GM19193 (cell line): Measurements from ENCODE around the gene MST1R.

ENCODE experiments used
- POLR2A ChIP-seq: IDR thresholded peaks from 4 replicates; pipeline ENCODE4 v1.6.1; 2011; ENCODE audit not compliant: insufficient read depth, insufficient read length; ENCODE audit errors: extremely low read depth

MST1R gene

DNA sequence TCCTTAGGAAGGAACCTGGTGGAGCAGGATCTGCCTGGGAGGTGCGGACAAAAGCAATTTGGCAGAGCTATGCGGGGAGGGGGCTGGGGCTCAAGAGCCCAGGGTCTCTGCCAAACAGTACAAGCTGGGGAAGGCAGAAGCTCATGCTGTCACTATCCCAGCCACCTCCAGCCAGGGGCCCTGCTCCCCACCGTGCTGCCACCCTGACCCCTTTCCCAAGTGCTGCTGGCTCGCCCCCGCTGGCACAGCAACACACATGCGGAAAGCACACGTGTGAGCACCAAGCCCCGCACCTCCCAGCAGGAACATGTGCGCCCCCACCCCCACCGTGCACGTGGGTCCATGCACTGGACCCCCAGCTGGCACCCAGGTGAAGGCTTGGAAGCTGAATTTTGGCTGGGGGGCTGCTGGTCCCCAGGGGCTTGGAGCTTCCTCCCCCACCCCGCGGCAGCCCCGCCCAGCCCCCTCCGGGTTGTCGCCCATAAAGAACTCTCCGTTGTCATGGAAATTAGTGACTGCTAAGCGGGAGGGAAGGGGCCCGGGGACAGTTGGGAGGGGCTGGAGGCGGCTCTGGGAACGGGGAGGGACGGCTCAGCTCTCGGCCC lies 34.7 kb downstream of the MST1R start:
- TF ChIP-seq POLR2A = no peak

DNA sequence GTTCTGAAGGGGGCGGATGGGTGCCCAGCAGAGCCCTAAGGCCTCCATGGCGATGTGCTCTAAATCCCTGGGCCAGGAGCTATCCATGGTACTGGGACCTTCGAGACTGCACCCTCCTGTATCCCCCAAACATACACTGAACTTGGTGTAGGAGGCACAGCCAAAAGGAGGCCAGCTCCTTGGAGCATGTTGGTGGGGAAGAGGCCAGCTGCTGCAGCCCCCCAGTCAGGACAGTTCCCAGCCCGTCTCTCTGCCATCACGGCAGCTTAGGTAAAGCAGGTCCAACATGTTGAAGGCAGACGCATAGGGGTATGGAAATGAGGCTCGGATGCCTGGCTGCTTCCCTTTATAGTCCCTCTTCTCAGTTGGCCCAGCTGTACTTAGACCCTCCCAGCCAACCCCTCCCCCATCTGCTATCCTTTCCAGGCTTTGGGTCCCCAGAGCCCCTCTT lies 35.8 kb downstream of the MST1R start:
- no peak for TF ChIP-seq POLR2A

DNA sequence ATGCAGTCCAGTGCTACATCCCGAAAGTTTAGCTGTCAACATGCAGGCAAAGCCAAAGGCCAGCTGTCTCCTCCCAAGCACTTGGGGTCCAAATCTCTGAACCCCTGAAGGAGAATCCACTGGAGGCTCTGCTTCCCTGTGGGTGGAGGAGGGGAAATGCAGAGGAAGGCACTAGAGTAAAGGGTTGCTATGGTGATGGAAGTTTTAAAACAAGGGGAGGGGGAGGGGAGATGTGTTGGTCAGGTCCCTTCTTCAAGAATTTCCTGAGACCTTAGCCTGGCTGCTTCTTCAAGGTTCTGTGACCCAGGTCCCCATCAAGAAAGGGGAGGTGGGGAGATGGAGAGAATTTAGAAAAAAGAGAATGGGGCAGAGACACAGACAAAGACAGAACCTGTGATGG lies 36.3 kb downstream of the MST1R start:
- TF ChIP-seq POLR2A = no peak

DNA sequence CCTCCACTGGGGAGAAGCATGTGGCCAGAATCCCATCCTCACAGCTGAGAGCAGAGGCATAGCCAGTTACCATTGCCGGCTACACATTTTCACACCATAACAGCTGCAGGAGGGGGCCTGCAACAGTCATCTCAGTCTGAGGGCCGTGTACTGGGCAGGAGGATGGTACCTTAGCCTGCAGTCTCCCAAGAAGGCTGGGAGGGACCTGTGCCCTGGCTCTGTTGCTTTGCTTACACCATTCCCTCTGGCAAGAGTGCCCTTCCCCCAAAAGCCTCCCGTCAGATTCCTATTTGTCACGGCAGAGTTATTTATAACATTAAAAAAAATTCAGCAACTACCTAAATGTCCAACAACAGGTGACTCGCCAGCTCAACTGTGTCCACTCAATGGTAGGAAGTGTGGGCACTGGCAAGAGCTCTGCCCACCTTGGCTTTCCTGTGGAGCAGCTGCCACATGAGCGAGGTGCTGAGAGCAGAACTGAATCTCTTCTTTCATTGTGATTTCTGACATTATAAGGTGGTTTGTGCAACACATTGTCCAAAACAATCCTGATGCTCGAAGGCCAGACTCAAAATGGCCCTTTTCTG lies 38.4 kb downstream of the MST1R start:
- TF ChIP-seq POLR2A = no peak

DNA sequence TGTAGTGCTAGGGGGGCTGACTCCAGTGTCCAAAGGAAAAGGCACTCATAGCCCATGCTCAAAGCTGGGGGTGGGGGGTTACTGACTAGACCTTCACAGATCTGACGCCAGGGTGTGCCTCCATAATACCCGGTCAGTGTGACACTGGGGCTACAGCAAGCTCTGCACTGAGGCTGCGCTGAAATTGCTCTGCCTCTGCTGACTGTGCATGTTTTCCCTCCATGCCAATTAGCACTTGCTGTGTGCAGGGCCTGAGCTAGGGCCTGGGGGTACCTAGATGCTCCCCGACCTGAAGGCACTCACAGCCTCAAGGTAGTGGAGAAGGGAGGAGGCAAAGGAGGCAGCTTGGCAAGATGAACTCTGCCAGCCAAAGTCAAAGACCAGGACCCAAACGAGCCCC lies 39.2 kb downstream of the MST1R start:
- no peak for TF ChIP-seq POLR2A

DNA sequence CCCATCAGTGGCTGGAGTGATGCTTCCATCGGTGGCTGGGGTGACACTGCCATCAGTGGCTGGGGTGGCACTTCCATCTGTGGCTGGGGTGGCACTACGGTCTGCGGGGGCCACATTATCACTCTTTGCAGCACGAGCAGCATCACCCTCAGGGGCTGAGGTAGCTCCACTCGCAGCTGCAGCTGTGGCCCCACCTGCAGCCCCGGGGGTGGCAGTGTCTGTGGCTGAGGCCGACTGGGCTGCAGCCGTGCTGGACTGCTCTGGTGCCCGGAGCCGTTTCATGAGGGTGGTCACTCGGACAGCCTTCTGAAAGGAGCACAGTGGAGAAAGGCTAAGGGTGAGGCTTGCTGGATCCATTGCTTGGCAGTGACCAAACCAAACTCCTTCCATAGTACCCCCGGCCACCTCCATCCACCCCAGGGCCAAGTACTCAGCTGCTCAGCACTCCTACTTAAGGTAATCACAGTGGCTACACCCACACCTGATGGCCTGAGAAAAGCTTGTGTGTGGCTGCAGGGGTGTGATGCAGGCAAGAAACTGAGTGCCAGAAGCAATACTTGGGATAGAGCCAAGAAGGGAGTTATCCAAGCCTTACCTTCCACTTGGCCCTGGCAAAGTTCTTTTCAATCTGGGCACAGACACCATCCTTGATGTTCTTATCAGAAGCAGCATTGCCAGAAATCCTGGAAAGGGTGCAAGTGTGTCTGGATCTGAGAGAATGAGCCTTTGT lies 43.9 kb downstream of the MST1R start:
- no peak for TF ChIP-seq POLR2A

DNA sequence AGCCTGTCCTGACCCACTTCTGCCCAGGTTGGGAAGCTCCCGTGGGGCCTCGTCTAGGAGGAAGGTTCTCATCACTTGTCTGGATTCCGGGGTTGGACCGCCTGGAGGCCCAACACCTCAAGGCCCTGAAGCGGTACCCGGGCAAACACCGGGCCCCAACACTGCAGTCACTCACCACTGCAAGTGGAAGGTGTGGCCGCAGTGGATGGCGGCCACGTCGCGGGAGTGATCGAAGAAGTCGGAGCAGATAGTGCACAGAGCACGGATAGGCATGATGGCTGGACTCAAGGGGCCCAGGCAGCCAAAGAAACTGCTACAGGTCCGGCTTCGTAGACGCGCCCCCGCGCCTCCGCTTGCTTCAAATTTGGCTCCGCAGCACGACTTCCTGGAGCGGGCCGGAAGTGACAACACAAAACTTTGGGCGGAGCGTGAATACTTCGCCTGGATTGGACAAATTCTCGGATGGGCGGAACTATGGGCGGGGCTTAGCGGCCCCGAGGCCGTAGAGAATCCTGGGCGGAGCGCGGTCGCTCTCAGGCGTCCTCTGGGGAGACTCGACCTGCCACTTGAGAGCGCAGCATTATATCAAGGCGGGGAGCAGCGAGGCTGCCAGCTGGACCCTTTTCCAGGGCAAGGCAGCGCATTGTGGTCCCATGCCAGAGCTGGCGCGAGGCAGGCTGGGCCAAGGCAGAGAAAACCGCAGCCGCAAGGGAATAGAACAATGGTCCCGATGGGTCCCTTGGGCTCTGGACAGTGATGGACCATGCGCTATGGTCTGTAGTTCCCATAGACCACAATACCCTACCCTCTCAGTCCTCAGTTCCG lies 47.3 kb downstream of the MST1R start, which contains the start of gene TRAIP:
TSS of gene TRAIP (minus strand) at position 384 of the 825 bp plus-strand sequence. CDS start at position 273, 111 bp downstream.
- peak; percentile 71 for TF ChIP-seq POLR2A

DNA sequence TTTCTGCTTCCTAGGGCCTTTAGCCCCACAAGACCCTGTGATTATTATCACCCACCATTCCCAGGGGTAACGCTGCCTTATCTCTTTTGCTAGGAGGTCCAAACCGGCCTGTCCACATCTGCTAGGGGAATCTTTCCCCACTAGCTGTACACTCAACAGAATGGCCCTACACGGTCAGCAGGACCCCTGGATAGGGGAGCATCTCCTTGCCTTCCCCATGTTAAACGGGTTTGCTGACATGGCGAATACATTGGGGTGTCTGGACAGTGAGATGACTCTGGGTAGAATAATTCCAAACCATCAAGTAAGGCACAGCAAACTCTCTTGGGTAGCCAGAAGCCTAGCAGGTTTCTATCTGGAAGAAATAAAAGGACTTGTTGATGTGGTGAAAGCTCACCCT lies 48.0 kb downstream of the MST1R start:
- TF ChIP-seq POLR2A = no peak

DNA sequence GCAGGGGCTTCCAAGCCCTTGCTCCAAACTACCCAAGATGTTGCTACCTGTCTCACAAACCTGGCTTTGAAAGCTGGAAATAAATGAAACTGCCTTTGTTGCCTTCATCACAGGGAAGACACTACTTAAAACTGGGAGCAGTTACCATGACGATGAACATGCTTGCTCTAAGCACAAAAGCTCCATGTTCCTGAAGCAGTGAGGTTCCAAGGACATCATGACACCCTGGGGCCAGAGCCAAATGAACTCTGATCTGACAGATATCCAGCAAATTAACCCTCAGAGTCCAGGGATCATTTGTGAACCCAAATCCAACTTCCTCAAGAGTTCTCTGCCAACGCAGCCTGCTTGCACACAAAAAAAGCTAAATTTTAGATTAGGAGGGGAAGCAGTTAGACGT lies 58.0 kb downstream of the MST1R start:
- TF ChIP-seq POLR2A = no peak

DNA sequence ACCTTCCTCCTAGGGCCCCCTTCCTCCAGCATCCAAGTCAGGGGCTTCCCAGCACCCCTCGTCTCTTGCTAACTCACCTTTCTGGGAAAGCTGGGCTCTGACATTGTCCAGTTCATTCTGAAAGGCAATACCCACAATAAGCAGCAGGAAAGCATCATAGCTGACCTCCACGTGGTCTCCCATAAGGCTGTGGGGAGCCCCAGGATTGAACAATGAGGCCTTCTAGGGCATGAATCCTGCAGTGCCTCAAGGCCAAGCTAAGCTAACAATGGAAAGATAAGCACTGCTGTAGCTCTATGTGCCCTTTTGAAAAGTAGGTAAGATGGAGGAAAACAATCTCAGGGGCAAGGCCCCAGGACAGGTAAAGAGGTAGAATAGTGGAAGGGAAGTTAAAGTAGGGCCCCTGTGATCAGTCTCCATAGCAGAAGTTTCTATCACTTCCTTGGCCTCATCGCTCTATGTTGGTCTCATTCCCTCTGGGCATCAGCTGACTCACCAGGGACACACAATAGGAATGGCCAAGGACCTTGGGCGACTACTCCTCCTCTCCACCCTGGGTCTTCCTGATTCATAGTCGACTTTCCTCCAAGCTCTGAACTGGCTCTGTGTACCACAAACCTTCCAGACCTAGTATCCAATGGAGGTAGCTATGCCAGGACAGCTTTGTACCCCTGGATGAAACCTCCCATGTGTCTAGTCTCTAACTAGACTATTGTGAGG lies 59.0 kb downstream of the MST1R start:
- no peak for TF ChIP-seq POLR2A

DNA sequence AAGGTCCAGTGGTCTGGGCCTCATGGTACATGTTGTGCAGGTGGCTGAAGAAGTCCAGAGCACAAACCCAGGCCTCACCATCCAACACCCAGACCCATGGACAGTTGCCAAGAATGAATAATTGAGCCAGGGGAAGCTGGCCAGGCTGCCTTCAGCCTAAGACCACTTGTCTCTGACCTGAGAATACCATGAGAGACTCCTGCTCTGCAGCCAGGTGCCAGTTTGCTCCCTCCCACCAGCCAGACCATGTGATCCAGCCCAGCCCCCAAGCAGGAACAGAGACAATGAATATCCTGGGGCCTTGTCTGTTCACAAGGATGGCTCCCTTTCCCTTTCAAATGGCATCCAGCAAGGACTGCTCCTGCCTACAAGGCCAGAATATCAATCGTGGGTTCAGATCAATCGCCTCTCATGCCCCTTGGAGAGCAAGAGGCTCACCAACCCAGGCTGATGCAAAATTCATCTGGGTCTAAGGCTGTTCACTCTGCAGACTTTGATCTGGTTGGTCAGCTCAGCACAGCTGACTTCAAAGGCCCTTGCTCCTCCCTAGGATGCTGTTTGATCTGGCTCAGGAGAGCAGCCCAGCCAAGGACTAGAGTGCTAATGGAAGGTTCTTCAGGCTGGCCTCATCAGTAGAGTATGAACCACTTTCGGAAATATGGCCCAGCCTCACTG lies 60.7 kb downstream of the MST1R start:
- TF ChIP-seq POLR2A = no peak

DNA sequence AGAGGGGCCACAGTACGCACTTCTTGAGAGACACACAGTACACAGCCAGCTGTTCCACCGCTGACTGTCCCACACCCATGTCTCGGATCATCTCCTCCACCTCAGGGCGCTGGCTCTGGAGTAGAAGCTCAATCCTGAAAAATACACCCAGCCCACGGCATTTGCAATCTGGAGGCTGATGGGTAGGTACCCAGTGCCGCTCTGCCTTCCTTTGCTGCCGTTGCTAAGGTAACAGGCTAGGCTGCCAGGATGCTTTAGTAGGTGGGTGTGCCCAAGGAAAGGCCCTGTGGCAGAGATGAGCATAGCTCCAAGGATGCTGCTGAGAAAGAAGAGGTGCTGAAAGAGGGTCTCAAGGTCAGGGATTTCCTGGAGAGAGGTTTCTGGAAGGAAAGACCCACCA lies 61.9 kb downstream of the MST1R start:
- TF ChIP-seq POLR2A = no peak

DNA sequence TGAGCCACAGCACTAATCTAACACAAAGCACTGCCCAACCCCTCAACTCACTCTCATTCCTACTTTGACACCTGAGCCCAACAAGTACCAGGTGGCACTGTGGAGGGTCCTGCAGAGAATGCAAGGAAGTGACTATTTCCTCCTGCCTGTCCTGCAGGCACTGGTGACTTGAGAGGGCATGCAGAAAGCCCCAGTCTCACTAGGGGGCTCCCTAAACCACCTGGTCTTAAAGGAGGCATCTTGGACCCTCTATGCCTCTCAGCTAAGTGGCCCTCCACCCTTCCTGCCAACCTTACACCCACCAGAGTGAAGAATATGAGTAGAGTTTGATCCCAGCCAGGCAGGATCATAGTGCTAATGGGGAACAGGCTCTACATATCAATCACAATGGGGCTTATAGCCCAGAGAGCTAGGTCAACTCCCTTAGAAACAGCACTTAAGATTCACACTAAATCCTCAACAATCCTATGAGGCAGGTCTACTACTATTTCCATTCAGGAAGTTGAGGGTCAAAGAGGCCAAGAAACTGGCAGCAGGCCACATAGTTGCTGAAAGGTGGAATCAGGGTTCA lies 62.5 kb downstream of the MST1R start:
- no peak for TF ChIP-seq POLR2A

DNA sequence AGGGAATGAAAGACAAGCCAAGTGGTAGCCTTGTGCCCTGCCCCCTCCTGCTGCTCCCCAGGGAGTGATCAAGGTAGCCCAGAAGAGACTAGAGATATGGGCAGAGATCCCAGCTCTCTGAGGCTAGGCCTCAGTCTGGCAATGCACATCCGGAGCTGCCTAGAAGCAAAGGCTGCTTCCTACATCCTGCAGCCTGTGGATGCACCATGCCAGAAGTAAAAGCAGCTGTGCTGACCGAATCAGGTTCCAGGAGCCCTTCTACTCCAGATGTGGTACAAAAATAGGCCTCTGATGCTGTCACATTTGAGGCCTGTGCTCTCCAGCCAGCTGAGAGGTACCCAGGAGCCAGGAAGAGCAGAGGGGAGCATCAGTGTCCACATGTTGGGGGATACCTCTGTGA lies 63.3 kb downstream of the MST1R start:
- TF ChIP-seq POLR2A = no peak

DNA sequence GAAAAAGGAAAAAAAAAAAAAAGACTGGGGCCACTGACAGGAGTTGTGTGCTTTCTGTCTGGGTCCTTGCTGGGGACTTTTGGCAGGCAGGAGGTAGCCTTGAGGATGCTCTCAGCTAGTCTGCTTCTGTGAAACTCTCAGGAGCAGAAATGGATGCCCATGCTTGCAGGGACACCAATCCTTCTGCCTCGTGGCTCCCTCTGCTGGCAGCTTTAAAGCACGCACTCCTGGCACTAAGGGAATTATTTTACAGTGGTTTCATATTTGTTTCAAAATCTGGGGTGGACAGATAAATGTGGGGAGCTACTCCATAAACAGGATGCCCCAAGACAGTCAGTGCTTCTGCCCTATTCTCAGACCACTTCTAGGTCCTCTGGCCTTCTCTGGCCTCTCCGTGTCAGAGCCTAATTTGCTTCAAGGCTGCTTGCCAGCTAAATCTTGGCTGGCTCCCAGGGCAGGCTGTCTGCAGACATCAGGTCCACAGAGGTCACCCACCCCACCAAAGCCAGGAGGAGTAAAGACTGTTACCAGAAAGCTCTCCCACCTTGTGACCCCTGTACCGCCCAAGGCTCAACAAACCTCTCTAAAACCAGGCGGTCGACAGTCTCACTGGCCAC lies 64.4 kb downstream of the MST1R start:
- no peak for TF ChIP-seq POLR2A
